VCaP (cell line): ENCODE results near the gene CST1.
"Not testable (repeated sequence)": the region's sequence is repeated elsewhere in the genome, so short reads cannot be mapped to it uniquely, and the experiment has no call there.

Source experiments
- H3K27ac ChIP-seq: fragments of 450-650 bp; 2 replicates; pipeline ENCODE4 v1.5.1; 2017
- CTCF ChIP-seq: fragments of 450-650 bp; conservative IDR thresholded peaks from 2 replicates; pipeline ENCODE4 v1.5.1; 2017; ENCODE audit warnings: mild to moderate bottlenecking, moderate library complexity

CST1 gene

GRCh38 chr20:23727016-23727415 is 23.7 kb downstream of the CST1 start:
- no peak overlapping the region for H3K27ac ChIP-seq
- no peak for TF ChIP-seq CTCF

- no peak for TF ChIP-seq CTCF
- no peak overlapping the region for H3K27ac ChIP-seq
Observed at GRCh38 chr20:23725102-23725501, 25.6 kb downstream of the CST1 start.

- TF ChIP-seq CTCF: peak; percentile 69
Observed at GRCh38 chr20:23723659-23724307, 27.0 kb downstream of the CST1 start.

GRCh38 chr20:23722851-23723250 is 27.9 kb downstream of the CST1 start:
- not testable (repeated sequence) for H3K27ac ChIP-seq

More at GRCh38 chr20:23723659-23724307, 27.0 kb downstream of the CST1 start:
- not testable (repeated sequence) for H3K27ac ChIP-seq

GRCh38 chr20:23721962-23722361 is 28.8 kb downstream of the CST1 start:
- TF ChIP-seq CTCF: no peak
- H3K27ac ChIP-seq: no peak overlapping the region

- H3K27ac ChIP-seq: not testable (repeated sequence)
Observed at GRCh38 chr20:23719351-23719750, 31.4 kb downstream of the CST1 start.

GRCh38 chr20:23711778-23712177 is 39.0 kb downstream of the CST1 start:
- not testable (repeated sequence) for H3K27ac ChIP-seq

- no peak for TF ChIP-seq CTCF
- H3K27ac ChIP-seq: no peak overlapping the region
Observed at GRCh38 chr20:23710771-23711170, 40.0 kb downstream of the CST1 start.

- no peak overlapping the region for H3K27ac ChIP-seq
- TF ChIP-seq CTCF: no peak
Observed at GRCh38 chr20:23705895-23706294, 44.8 kb downstream of the CST1 start.
